ENCODE data around the gene PAK4.
A peak's percentile ranks its signal among the peaks of the same experiment; 100 is the strongest.

The PAK4 gene

GRCh38 chr19:39183104-39183503 is 57.5 kb downstream of the PAK4 start:
- DNase-seq = no peak

- no peak for DNase-seq
Measured at GRCh38 chr19:39186391-39186790, 60.8 kb downstream of the PAK4 start.

GRCh38 chr19:39187552-39187943 is 62.0 kb downstream of the PAK4 start:
- DNase-seq = no peak

GRCh38 chr19:39188960-39189359 is 63.4 kb downstream of the PAK4 start:
- DNase-seq = no peak

- DNase-seq = no peak
Measured at GRCh38 chr19:39190768-39191167, 65.2 kb downstream of the PAK4 start.

- no peak for DNase-seq
Measured at GRCh38 chr19:39192846-39193245, 67.3 kb downstream of the PAK4 start.

- no peak for DNase-seq
Measured at GRCh38 chr19:39193803-39194202, 68.2 kb downstream of the PAK4 start.

- no peak for DNase-seq
Measured at GRCh38 chr19:39194832-39195542, 69.4 kb downstream of the PAK4 start.

- peak; percentile 22 for DNase-seq
Measured at GRCh38 chr19:39195755-39196154, 70.2 kb downstream of the PAK4 start.

GRCh38 chr19:39196320-39196719 is 70.7 kb downstream of the PAK4 start:
- no peak for DNase-seq

- no peak for DNase-seq
Measured at GRCh38 chr19:39196860-39197562, 71.4 kb downstream of the PAK4 start, which contains the start of gene NCCRP1. Gene NCCRP1 (plus strand): TSS chr19:39196964. CDS start chr19:39196983, 19 bp downstream.

GRCh38 chr19:39197808-39198207 is 72.2 kb downstream of the PAK4 start:
- no peak for DNase-seq

GRCh38 chr19:39199025-39199424 is 73.4 kb downstream of the PAK4 start:
- no peak for DNase-seq

GRCh38 chr19:39200066-39200802 is 74.6 kb downstream of the PAK4 start:
- no peak for DNase-seq

- DNase-seq = no peak
Measured at GRCh38 chr19:39200803-39201115, 75.2 kb downstream of the PAK4 start.

GRCh38 chr19:39202998-39203355 is 77.4 kb downstream of the PAK4 start:
- no peak for DNase-seq

- no peak for DNase-seq
Measured at GRCh38 chr19:39203372-39204341, 78.1 kb downstream of the PAK4 start, which contains the start of gene SYCN. Gene SYCN (minus strand): TSS chr19:39204263. CDS start chr19:39204254, 9 bp downstream.

- DNase-seq = no peak
Measured at GRCh38 chr19:39205449-39205764, 79.8 kb downstream of the PAK4 start.

GRCh38 chr19:39206122-39206521 is 80.5 kb downstream of the PAK4 start:
- DNase-seq = no peak

- no peak for DNase-seq
Measured at GRCh38 chr19:39207293-39207836, 81.8 kb downstream of the PAK4 start.

GRCh38 chr19:39208175-39208795 is 82.7 kb downstream of the PAK4 start:
- DNase-seq = no peak

- no peak for DNase-seq
Measured at GRCh38 chr19:39209196-39209595, 83.6 kb downstream of the PAK4 start.
